IMR-90 (cell line): ENCODE results near the gene PDGFC. TPM values are rescaled to one million over a fixed set of nuclear protein-coding genes. Genes with fewer than 3 reads are reported as not detected.

Experiments
- ATAC-seq: fragments of 200-7000 bp; cut with Tn5 transposase; 2 replicates; pipeline ENCODE4 v1.9.1; 2020; ENCODE audit warnings: low read depth, mild to moderate bottlenecking, moderate library complexity
- BruUV-seq: library from RNA; stranded (reverse); fragments of 400-500 nt; replicated peaks from 2 replicates; lab custom pipeline; 2021; lab: Mats Ljungman, UMichigan
- CTCF ChIA-PET: fragments of 300-600 bp; formaldehyde crosslinking; extraction: SDS; loops from one replicate; lab custom pipeline; 2021; ENCODE audit warnings: antibody characterized with exemption; lab: Yijun Ruan, JAX
- POLR2A ChIA-PET: fragments of 300-600 bp; sonication (Branson Sonifier 250); formaldehyde crosslinking; loops from one replicate; lab custom pipeline; 2022; ENCODE audit warnings: antibody characterized with exemption; ENCODE audit not compliant: unreplicated experiment; lab: Charles Lee
- DNase-seq: peaks from one replicate; pipeline ENCODE4 v3.0.0; 2013
- H2AFZ ChIP-seq: replicated peaks from 2 replicates; pipeline ENCODE3; 2013; ENCODE audit warnings: low read length, mild to moderate bottlenecking; ENCODE audit not compliant: poor library complexity
- H2AK5ac ChIP-seq: 2 replicates; pipeline ENCODE4 v1.6.1; 2013; ENCODE audit warnings: low read depth, low read length, inconsistent platforms
- H2AK9ac ChIP-seq: replicated peaks from 2 replicates; pipeline ENCODE3; 2013; ENCODE audit warnings: mild to moderate bottlenecking, low read depth, low read length, moderate library complexity; ENCODE audit not compliant: poor library complexity
- H2BK120ac ChIP-seq: 2 replicates; pipeline ENCODE4 v1.6.1; 2013; ENCODE audit warnings: low read depth, low read length, inconsistent platforms
- H2BK15ac ChIP-seq: 3 replicates; pipeline ENCODE4 v1.6.1; 2013; ENCODE audit warnings: low read depth, low read length, inconsistent platforms
- H2BK20ac ChIP-seq: 2 replicates; pipeline ENCODE4 v1.6.1; 2013; ENCODE audit warnings: low read depth, mild to moderate bottlenecking, inconsistent platforms, low read length, moderate library complexity
- H2BK5ac ChIP-seq: 2 replicates; pipeline ENCODE4 v1.6.1; 2013; ENCODE audit warnings: mild to moderate bottlenecking, low read depth, low read length, inconsistent platforms; ENCODE audit not compliant: poor library complexity, severe bottlenecking
- H3K14ac ChIP-seq: replicated peaks from 2 replicates; pipeline ENCODE4 v1.6.1; 2013; ENCODE audit warnings: low read depth, low read length, inconsistent platforms
- H3K18ac ChIP-seq: 2 replicates; pipeline ENCODE4 v1.6.1; 2013; ENCODE audit warnings: low read depth, low read length, control low read depth
- H3K23ac ChIP-seq: 2 replicates; pipeline ENCODE4 v1.6.1; 2013; ENCODE audit warnings: low read depth, low read length, inconsistent platforms
- H3K27ac ChIP-seq: 2 replicates; pipeline ENCODE4 v1.5.1; 2013; ENCODE audit warnings: mild to moderate bottlenecking, control low read depth, low read length; ENCODE audit not compliant: insufficient read depth
- H3K27me3 ChIP-seq: 2 replicates; pipeline ENCODE4 v1.6.1; 2013; ENCODE audit warnings: low read length; ENCODE audit not compliant: control insufficient read depth, insufficient read depth
- H3K36me3 ChIP-seq: 2 replicates; pipeline ENCODE4 v1.6.1; 2013; ENCODE audit warnings: low read length, mixed read lengths; ENCODE audit not compliant: control insufficient read depth, insufficient read depth
- H3K4ac ChIP-seq: 2 replicates; pipeline ENCODE4 v1.6.1; 2013; ENCODE audit warnings: low read depth, low read length, inconsistent platforms
- H3K4me1 ChIP-seq: 2 replicates; pipeline ENCODE4 v1.6.1; 2013; ENCODE audit warnings: low read length, mixed read lengths; ENCODE audit not compliant: control insufficient read depth, insufficient read depth
- H3K4me2 ChIP-seq: 2 replicates; pipeline ENCODE4 v1.6.1; 2013; ENCODE audit warnings: low read depth, mild to moderate bottlenecking, control low read depth, low read length, moderate library complexity
- H3K4me3 ChIP-seq: 2 replicates; pipeline ENCODE4 v1.5.1; 2013; ENCODE audit warnings: low read depth, mild to moderate bottlenecking, control low read depth, low read length, moderate library complexity; ENCODE audit not compliant: insufficient read depth
- H3K56ac ChIP-seq: 2 replicates; pipeline ENCODE4 v1.6.1; 2013; ENCODE audit warnings: low read length, inconsistent platforms; ENCODE audit not compliant: insufficient read depth; ENCODE audit errors: extremely low read depth
- H3K79me1 ChIP-seq, 2 experiments: 2 replicates each; pipeline ENCODE4 v1.6.1; 2013; ENCODE audit warnings: low read length in 2 of 2, inconsistent platforms in 1 of 2, low read depth in 1 of 2
- H3K9ac ChIP-seq: 2 replicates; pipeline ENCODE4 v1.6.1; 2013; ENCODE audit warnings: low read depth, low read length, control low read depth
- H3K9me1 ChIP-seq: 2 replicates; pipeline ENCODE4 v1.6.1; 2013; ENCODE audit warnings: low read length, inconsistent platforms; ENCODE audit not compliant: insufficient read depth
- H3K9me3 ChIP-seq: 2 replicates; pipeline ENCODE4 v1.6.1; 2013; ENCODE audit warnings: low read length; ENCODE audit not compliant: control insufficient read depth, insufficient read depth
- H4K20me1 ChIP-seq: 2 replicates; pipeline ENCODE4 v1.6.1; 2013; ENCODE audit warnings: low read length, inconsistent platforms; ENCODE audit not compliant: insufficient read depth
- H4K5ac ChIP-seq: 2 replicates; pipeline ENCODE4 v1.6.1; 2013; ENCODE audit warnings: mild to moderate bottlenecking, low read depth, low read length, control low read depth
- H4K8ac ChIP-seq, 2 experiments: 2 replicates each; pipeline ENCODE4 v1.6.1; 2013; ENCODE audit warnings: low read depth in 2 of 2, low read length in 2 of 2, control low read depth in 1 of 2, inconsistent platforms in 1 of 2
- H4K91ac ChIP-seq: 2 replicates; pipeline ENCODE4 v1.6.1; 2013; ENCODE audit warnings: low read depth, low read length, inconsistent platforms; ENCODE audit not compliant: insufficient read depth
- CEBPB ChIP-seq: IDR thresholded peaks from 2 replicates; pipeline ENCODE4 v1.6.1; 2012; ENCODE audit warnings: low read depth, low read length, improper control_type of control experiment
- ELK1 ChIP-seq: fragments of 150-350 bp; IDR thresholded peaks from 2 replicates; pipeline ENCODE4 v1.6.1; 2016; ENCODE audit warnings: low read depth, mild to moderate bottlenecking, low read length, moderate library complexity, borderline replicate concordance
- FOS ChIP-seq: fragments of 150-350 bp; IDR thresholded peaks from 2 replicates; pipeline ENCODE4 v1.6.1; 2016; ENCODE audit warnings: low read depth, low read length
- MAFK ChIP-seq: IDR thresholded peaks from 2 replicates; pipeline ENCODE4 v1.6.1; 2012; ENCODE audit warnings: low read depth, low read length, improper control_type of control experiment
- RAD21 ChIP-seq: IDR thresholded peaks from 2 replicates; pipeline ENCODE4 v1.6.1; 2012; ENCODE audit warnings: low read length, improper control_type of control experiment
- RFX5 ChIP-seq: IDR thresholded peaks from 2 replicates; pipeline ENCODE4 v1.8.0; 2012; ENCODE audit warnings: low read depth, mild to moderate bottlenecking, low read length, moderate library complexity
- SMC3 ChIP-seq: fragments of 150-350 bp; IDR thresholded peaks from 2 replicates; pipeline ENCODE4 v1.6.1; 2016; ENCODE audit warnings: low read depth, mild to moderate bottlenecking, antibody characterized with exemption, low read length, moderate library complexity
- USF2 ChIP-seq: fragments of 150-350 bp; IDR thresholded peaks from 2 replicates; pipeline ENCODE4 v1.6.1; 2017; ENCODE audit warnings: mild to moderate bottlenecking, antibody characterized with exemption, low read length, low read depth
- WGBS, 2 experiments: methylation state at CpG; one replicate each; pipeline versions ENCODE4 v1.1.5 to v1.1.7; 2013; ENCODE audit warnings: missing lambda C conversion rate in 2 of 2; ENCODE audit not compliant: insufficient read length in 1 of 2; ENCODE audit errors: extremely low coverage in 2 of 2; 5-methylcytosine and 5-hydroxymethylcytosine counted together
- dilution Hi-C: fragments of 300-500 bp; cut with HindIII; formaldehyde crosslinking; loops from one replicate; pipeline ENCODE4 v1.14.3; 2018; ENCODE audit warnings: low sequenced_read_pairs; ENCODE audit not compliant: unreplicated experiment
- in situ Hi-C: fragments of 300-500 bp; cut with MboI; formaldehyde crosslinking; loops from 3 replicates; pipeline ENCODE4 v1.14.3; 2019; ENCODE audit warnings: low sequenced_read_pairs, inconsistent platforms, mixed read lengths
- intact Hi-C: fragments of 100-400 bp; cut with micrococcal nuclease; formaldehyde crosslinking; loops from 2 replicates; pipeline ENCODE4 v1.10.0; 2022
- polyA plus RNA-seq, 3 experiments: library from polyadenylated mRNA; depleted of rRNA; stranded (reverse); fragments of >200 nt; gene quantifications; 2 replicates each; pipeline ENCODE4 v1.2.3, GENCODE V29; 2012; ENCODE audit warnings: low replicate concordance in 1 of 3
- total RNA-seq: library from RNA; depleted of rRNA; stranded (reverse); fragments of >200 nt; gene quantifications from 2 replicates; pipeline ENCODE4 v1.2.3, GENCODE V29; 2012

Gene PDGFC
- total and polyA plus RNA-seq, 2 of the 4 experiments (the other 2 are of a cell fraction) = 19.8 to 90.7 TPM

GRCh38 chr4:156778093-156778492, 193.5 kb downstream of the PDGFC start:
- Histone ChIP-seq H3K9ac (no peak overlapping the region), H3K4me1 (peaks cover 19% of the 10 kb centered on the region), H2BK20ac (peak overlapping the region; percentile 55; the same call in 1 of the 2 replicates), H3K4ac (peak overlapping the region; percentile 66), H4K5ac (peak overlapping the region; percentile 69; the same call in 1 of the 2 replicates), H4K20me1 (no peaks in the 10 kb centered on the region), H4K91ac (0 out of 2 replicates have a peak overlapping the region, but pooled peaks have one; percentile 50), H3K9me3 (no peaks in the 10 kb centered on the region), H3K36me3 (no peaks in the 10 kb centered on the region), H3K4me2 (peak overlapping the region; percentile 62; the same call in 1 of the 2 replicates), H4K8ac (peak overlapping the region; percentile 3 to 66; a peak in 3 of 4 replicates), H3K18ac (peak overlapping the region; percentile 95), H2AFZ (no peak overlapping the region), H3K14ac (no peak overlapping the region), H2BK120ac (peak overlapping the region; percentile 84), H3K79me1 (peaks cover 16 to 31% of the 10 kb centered on the region in 2 experiments), H3K56ac (no peak overlapping the region), H2BK5ac (peak overlapping the region; percentile 95), H3K23ac (peak overlapping the region; percentile 57; the same call in 1 of the 2 replicates), H3K9me1 (peaks cover 3% of the 10 kb centered on the region; the same call in 1 of the 2 replicates), H2AK5ac (no peak overlapping the region), H2BK15ac (0 out of 3 replicates have a peak overlapping the region, but pooled peaks have one; percentile 80), H3K4me3 (no peak overlapping the region), H3K27me3 (no peaks in the 10 kb centered on the region), H2AK9ac (no peak overlapping the region), H3K27ac (peak overlapping the region; percentile 92)
- no CpG with 5 or more reads among the region's 1 CpG for WGBS, 2 experiments
- intact Hi-C loops (loop anchor here (2.0 to 10.0 kb wide), 4 partner anchors 169 to 613 kb away; no protein-coding TSS in a partner anchor), dilution Hi-C loops (no loop called here), in situ Hi-C loops (loop anchor here (10.0 kb wide), 1 partner anchor 187 kb away; no protein-coding TSS in a partner anchor)
- POLR2A ChIA-PET = no interaction called here
- CTCF ChIA-PET = no interaction called here
- no TSS peak for BruUV-seq
- no peak for TF ChIP-seq RAD21
- no peak for TF ChIP-seq SMC3
- TF ChIP-seq ELK1 = no peak
- no peak for TF ChIP-seq USF2
- TF ChIP-seq MAFK = no peak
- TF ChIP-seq FOS = no peak
- no peak for TF ChIP-seq RFX5
- TF ChIP-seq CEBPB = no peak
- ATAC-seq = no peak
- peak; percentile 72 for DNase-seq
